Measurements from ENCODE around the gene PASK.
"Not testable (repeated sequence)": the region's sequence is repeated elsewhere in the genome, so short reads cannot be mapped to it uniquely, and the experiment has no call there.

The PASK gene

DNA sequence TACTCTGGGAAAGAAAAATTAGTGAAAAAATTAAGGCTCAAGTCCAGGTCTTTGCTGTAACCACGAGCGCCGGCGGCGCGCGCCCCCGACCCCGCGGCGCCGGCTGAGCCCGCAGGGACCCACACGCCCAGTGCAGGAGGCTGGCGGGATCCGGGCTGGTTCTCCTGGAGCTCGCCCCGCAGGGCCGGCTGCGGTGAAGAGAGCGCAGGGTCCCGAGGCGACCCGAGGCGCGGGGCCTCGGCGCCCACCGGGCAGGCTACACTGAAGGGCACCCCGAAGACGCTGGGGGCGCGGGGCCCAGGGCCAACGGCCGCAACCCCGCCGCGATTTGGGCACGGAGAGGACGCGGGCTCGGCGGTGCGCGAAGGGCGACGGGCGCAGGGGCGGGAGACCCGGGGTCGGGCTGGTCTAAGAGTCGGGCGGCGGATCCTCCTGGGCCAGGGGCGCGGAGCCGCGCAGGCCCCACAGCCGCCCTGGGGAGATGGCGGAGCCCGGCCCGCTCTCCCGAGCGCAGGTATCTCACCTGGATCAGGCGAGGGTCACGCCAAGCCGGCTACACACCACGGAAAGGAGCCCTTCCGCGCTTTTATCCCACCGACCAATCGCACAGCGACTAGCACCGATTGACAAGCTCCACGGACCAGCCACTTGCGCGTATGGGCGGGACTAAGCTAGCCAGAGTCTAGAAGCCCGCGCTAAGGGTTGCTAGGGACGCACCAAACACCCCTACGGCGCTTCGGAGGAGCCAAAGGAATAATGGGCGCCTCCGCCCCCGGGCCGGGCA is at the start of gene PASK:
PASK (minus strand) TSS at position 582 of the 784 bp plus-strand sequence. CDS start 6,440 bp downstream, outside the sequence.
- TF ChIP-seq EZH2 (IDR thresholded peaks at IDR 0.05) (no peak), POLR2AphosphoS5 (IDR thresholded peaks at IDR 0.05; ENCODE audit: borderline replicate concordance, low read depth, low read length) (peak; percentile 56; the same call in 1 of the 2 replicates)
- DNase-seq (ENCODE audit: low read depth, low spot score) = peak; percentile 84
- Histone ChIP-seq H3K9me3 (ENCODE audit: low read depth, low read length) (no peaks in the 10 kb centered on the region), H3K4me3 (peak within 1 kb of the TSS; percentile 92), H3K27ac (no peak within 1 kb of the TSS), H3K9ac (ENCODE audit: insufficient read length) (peak within 1 kb of the TSS; percentile 82), H3K36me3 (ENCODE audit: insufficient read depth, low read length) (peaks cover 3% of the 10 kb centered on the region; the same call in 1 of the 2 replicates)

DNA sequence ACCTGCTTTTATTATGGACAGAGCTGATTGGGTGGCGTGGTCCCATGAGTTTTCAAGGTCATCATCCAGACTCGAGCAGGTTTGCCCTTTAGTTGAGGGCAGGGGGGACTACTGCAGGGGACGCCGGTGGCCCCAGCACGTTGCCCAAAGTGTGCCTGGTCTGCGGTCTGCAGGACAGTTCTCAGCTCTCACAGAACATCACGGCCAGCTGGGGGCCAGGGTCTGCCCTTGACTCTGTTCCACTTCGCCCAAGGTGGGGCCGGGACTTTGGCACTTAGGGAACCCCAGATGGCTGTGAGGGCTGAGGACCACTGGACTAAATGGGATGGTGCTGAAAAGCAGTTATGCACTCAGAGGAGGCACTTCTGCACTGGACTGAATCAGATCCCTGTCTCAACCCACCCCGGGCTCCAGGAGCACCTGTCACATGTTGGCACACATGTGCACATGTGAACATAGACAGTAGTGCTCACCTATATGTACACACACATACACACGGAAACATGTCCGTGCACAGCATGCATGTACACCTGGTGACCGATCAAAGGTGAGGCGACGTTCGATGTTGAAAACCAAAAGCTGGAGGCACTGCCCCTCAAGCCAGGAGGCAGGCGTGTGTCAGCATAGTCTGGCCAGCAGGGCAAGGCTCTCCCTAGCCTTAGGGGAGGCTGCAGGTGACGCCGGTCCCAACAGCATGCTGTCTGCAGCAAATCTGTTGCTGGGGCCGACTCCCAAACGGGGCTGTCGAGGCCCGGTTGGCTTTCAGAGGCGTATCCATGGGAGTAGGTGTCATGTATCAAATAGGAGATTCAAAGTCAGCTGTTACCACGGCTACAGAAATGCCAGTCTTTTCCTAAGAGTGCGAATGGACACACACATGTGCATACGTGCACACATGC is 49.4 kb upstream of the PASK start:
- no peak for TF ChIP-seq EZH2 (IDR thresholded peaks at IDR 0.05)
- no peak for TF ChIP-seq FOXP2 (optimal IDR thresholded peaks at IDR 0.05; ENCODE audit: control extremely low read depth, extremely low read length, insufficient read depth)
- TF ChIP-seq POLR2AphosphoS5 (IDR thresholded peaks at IDR 0.05; ENCODE audit: borderline replicate concordance, low read depth, low read length) = no peak
- Histone ChIP-seq H3K9ac (ENCODE audit: insufficient read length) (no peak overlapping the region), H3K9me3 (ENCODE audit: low read depth, low read length) (no peaks in the 10 kb centered on the region), H3K4me3 (no peak overlapping the region), H3K27ac (no peak overlapping the region), H3K36me3 (ENCODE audit: insufficient read depth, low read length) (no peaks in the 10 kb centered on the region)
- DNase-seq (ENCODE audit: low read depth, low spot score) = no peak

DNA sequence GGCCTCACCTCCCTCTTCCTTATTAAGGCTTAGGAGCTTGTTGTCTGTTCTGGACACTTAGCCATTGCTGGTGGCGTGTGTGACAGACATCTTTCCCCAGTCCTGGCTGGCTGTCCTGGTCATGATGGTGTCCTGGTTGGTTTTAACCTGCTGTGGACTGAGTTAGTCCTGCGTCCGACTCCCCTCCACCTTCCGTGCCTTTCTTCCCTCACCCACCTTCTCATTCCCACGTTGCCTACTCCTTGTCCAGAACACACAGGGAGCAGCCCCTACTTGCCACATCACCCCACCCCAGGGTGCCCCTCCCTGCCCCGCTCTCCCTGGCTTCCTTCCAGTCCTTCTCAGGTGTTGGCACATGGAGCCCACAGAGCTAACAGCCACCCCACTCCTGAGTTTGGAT is 48.7 kb upstream of the PASK start:
- Histone ChIP-seq H3K9me3 (ENCODE audit: low read depth, low read length) (no peaks in the 10 kb centered on the region), H3K9ac (ENCODE audit: insufficient read length) (no peak overlapping the region), H3K27ac (no peak overlapping the region), H3K36me3 (ENCODE audit: insufficient read depth, low read length) (no peaks in the 10 kb centered on the region), H3K4me3 (no peak overlapping the region)
- no peak for DNase-seq (ENCODE audit: low read depth, low spot score)
- TF ChIP-seq FOXP2 (optimal IDR thresholded peaks at IDR 0.05; ENCODE audit: control extremely low read depth, extremely low read length, insufficient read depth) = no peak
- no peak for TF ChIP-seq POLR2AphosphoS5 (IDR thresholded peaks at IDR 0.05; ENCODE audit: borderline replicate concordance, low read depth, low read length)
- no peak for TF ChIP-seq EZH2 (IDR thresholded peaks at IDR 0.05)

DNA sequence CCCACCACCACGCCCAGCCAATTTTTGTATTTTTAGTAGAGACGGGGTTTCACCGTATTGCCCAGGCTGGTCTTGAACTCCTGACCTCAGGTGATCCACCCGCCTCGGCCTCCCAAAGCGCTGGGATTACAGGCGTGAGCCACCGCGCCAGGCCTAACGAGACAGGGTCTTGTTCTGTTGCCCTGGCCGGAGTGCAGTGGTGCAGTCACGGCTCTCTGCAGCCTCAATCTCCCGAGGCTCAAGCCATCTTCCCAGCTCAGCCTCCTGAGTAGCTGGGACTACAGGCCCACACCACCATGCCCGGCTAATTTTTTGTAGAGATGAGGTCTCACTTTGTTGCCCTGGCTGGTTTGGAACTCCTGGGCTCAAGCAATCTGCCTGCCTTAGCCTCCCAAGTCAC is 48.0 kb upstream of the PASK start:
- not testable (repeated sequence) for H3K36me3 ChIP-seq (ENCODE audit: insufficient read depth, low read length); H3K4me3 ChIP-seq; H3K9ac ChIP-seq (ENCODE audit: insufficient read length); DNase-seq (ENCODE audit: low read depth, low spot score); H3K9me3 ChIP-seq (ENCODE audit: low read depth, low read length); H3K27ac ChIP-seq

GRCh38 chr2:241195506-241196130 is 46.3 kb upstream of the PASK start:
- Histone ChIP-seq H3K4me3 (no peak overlapping the region), H3K9ac (ENCODE audit: insufficient read length) (no peak overlapping the region), H3K9me3 (ENCODE audit: low read depth, low read length) (no peaks in the 10 kb centered on the region), H3K36me3 (ENCODE audit: insufficient read depth, low read length) (no peaks in the 10 kb centered on the region), H3K27ac (no peak overlapping the region)
- TF ChIP-seq POLR2AphosphoS5 (IDR thresholded peaks at IDR 0.05; ENCODE audit: borderline replicate concordance, low read depth, low read length) = no peak
- TF ChIP-seq EZH2 (IDR thresholded peaks at IDR 0.05) = no peak
- TF ChIP-seq FOXP2 (optimal IDR thresholded peaks at IDR 0.05; ENCODE audit: control extremely low read depth, extremely low read length, insufficient read depth) = no peak
- DNase-seq (ENCODE audit: low read depth, low spot score) = no peak

GRCh38 chr2:241194811-241195210 is 45.5 kb upstream of the PASK start:
- no peak for TF ChIP-seq POLR2AphosphoS5 (IDR thresholded peaks at IDR 0.05; ENCODE audit: borderline replicate concordance, low read depth, low read length)
- no peak for TF ChIP-seq FOXP2 (optimal IDR thresholded peaks at IDR 0.05; ENCODE audit: control extremely low read depth, extremely low read length, insufficient read depth)
- no peak for TF ChIP-seq EZH2 (IDR thresholded peaks at IDR 0.05)
- no peak overlapping the region for H3K9ac ChIP-seq (ENCODE audit: insufficient read length)

DNA sequence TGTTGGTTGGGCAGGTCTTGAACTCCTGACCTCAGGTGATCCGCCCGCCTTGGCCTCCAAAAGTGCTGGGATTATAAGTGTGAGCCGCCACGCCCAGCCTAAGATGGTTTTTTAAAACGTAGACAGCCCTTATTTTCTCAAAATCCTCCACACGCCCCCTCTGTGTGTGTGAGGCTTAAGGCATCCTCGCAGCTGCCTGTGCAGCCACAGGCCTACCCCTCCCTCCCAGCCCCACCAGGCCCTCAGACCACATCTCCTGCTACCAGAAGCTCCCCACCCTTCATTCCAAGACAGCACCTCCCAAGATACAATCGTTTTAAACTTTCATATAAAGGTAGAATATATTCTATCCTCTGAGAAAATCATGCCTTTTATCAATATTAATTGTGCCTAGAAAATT is 44.0 kb upstream of the PASK start:
- no peak for DNase-seq (ENCODE audit: low read depth, low spot score)
- no peak for TF ChIP-seq POLR2AphosphoS5 (IDR thresholded peaks at IDR 0.05; ENCODE audit: borderline replicate concordance, low read depth, low read length)
- no peak overlapping the region for H3K9ac ChIP-seq (ENCODE audit: insufficient read length)
- H3K4me3 ChIP-seq = no peak overlapping the region
- H3K27ac ChIP-seq = no peak overlapping the region
- no peaks in the 10 kb centered on the region for H3K36me3 ChIP-seq (ENCODE audit: insufficient read depth, low read length)
- no peaks in the 10 kb centered on the region for H3K9me3 ChIP-seq (ENCODE audit: low read depth, low read length)

More at GRCh38 chr2:241194811-241195210, 45.5 kb upstream of the PASK start:
- Histone ChIP-seq H3K9me3 (ENCODE audit: low read depth, low read length) (no peaks in the 10 kb centered on the region), H3K27ac (no peak overlapping the region), H3K36me3 (ENCODE audit: insufficient read depth, low read length) (no peaks in the 10 kb centered on the region), H3K4me3 (no peak overlapping the region)
- no peak for DNase-seq (ENCODE audit: low read depth, low spot score)

- Histone ChIP-seq H3K9ac (ENCODE audit: insufficient read length) (no peak overlapping the region), H3K4me3 (no peak overlapping the region), H3K27ac (no peak overlapping the region), H3K9me3 (ENCODE audit: low read depth, low read length) (no peaks in the 10 kb centered on the region), H3K36me3 (ENCODE audit: insufficient read depth, low read length) (no peaks in the 10 kb centered on the region)
- no peak for TF ChIP-seq FOXP2 (optimal IDR thresholded peaks at IDR 0.05; ENCODE audit: control extremely low read depth, extremely low read length, insufficient read depth)
- no peak for TF ChIP-seq POLR2AphosphoS5 (IDR thresholded peaks at IDR 0.05; ENCODE audit: borderline replicate concordance, low read depth, low read length)
- TF ChIP-seq EZH2 (IDR thresholded peaks at IDR 0.05) = no peak
- DNase-seq (ENCODE audit: low read depth, low spot score) = no peak
Observed at GRCh38 chr2:241191081-241191480, 41.8 kb upstream of the PASK start.
